IMR-90 (cell line): ENCODE measurements around the gene PPARD. TPM values are rescaled to one million over a fixed set of nuclear protein-coding genes. Genes with fewer than 3 reads are reported as not detected.
A peak's percentile ranks its signal among the peaks of the same experiment; 100 is the strongest.

ENCODE experiments used
- ATAC-seq: fragments of 200-7000 bp; cut with Tn5 transposase; 2 replicates; pipeline ENCODE4 v1.9.1; 2020; ENCODE audit warnings: low read depth, mild to moderate bottlenecking, moderate library complexity
- BruUV-seq: library from RNA; stranded (reverse); fragments of 400-500 nt; replicated peaks from 2 replicates; lab custom pipeline; 2021; lab: Mats Ljungman, UMichigan
- CTCF ChIA-PET: fragments of 300-600 bp; formaldehyde crosslinking; extraction: SDS; loops from one replicate; lab custom pipeline; 2021; ENCODE audit warnings: antibody characterized with exemption; lab: Yijun Ruan, JAX
- POLR2A ChIA-PET: fragments of 300-600 bp; sonication (Branson Sonifier 250); formaldehyde crosslinking; loops from one replicate; lab custom pipeline; 2022; ENCODE audit warnings: antibody characterized with exemption; ENCODE audit not compliant: unreplicated experiment; lab: Charles Lee
- DNase-seq: peaks from one replicate; pipeline ENCODE4 v3.0.0; 2013
- H2AFZ ChIP-seq: replicated peaks from 2 replicates; pipeline ENCODE3; 2013; ENCODE audit warnings: low read length, mild to moderate bottlenecking; ENCODE audit not compliant: poor library complexity
- H2AK5ac ChIP-seq: 2 replicates; pipeline ENCODE4 v1.6.1; 2013; ENCODE audit warnings: low read depth, low read length, inconsistent platforms
- H2AK9ac ChIP-seq: replicated peaks from 2 replicates; pipeline ENCODE3; 2013; ENCODE audit warnings: mild to moderate bottlenecking, low read depth, low read length, moderate library complexity; ENCODE audit not compliant: poor library complexity
- H2BK120ac ChIP-seq: 2 replicates; pipeline ENCODE4 v1.6.1; 2013; ENCODE audit warnings: low read depth, low read length, inconsistent platforms
- H2BK15ac ChIP-seq: 3 replicates; pipeline ENCODE4 v1.6.1; 2013; ENCODE audit warnings: low read depth, low read length, inconsistent platforms
- H2BK20ac ChIP-seq: 2 replicates; pipeline ENCODE4 v1.6.1; 2013; ENCODE audit warnings: low read depth, mild to moderate bottlenecking, inconsistent platforms, low read length, moderate library complexity
- H2BK5ac ChIP-seq: 2 replicates; pipeline ENCODE4 v1.6.1; 2013; ENCODE audit warnings: mild to moderate bottlenecking, low read depth, low read length, inconsistent platforms; ENCODE audit not compliant: poor library complexity, severe bottlenecking
- H3K14ac ChIP-seq: replicated peaks from 2 replicates; pipeline ENCODE4 v1.6.1; 2013; ENCODE audit warnings: low read depth, low read length, inconsistent platforms
- H3K18ac ChIP-seq: 2 replicates; pipeline ENCODE4 v1.6.1; 2013; ENCODE audit warnings: low read depth, low read length, control low read depth
- H3K23ac ChIP-seq: 2 replicates; pipeline ENCODE4 v1.6.1; 2013; ENCODE audit warnings: low read depth, low read length, inconsistent platforms
- H3K27ac ChIP-seq: 2 replicates; pipeline ENCODE4 v1.5.1; 2013; ENCODE audit warnings: mild to moderate bottlenecking, control low read depth, low read length; ENCODE audit not compliant: insufficient read depth
- H3K27me3 ChIP-seq: 2 replicates; pipeline ENCODE4 v1.6.1; 2013; ENCODE audit warnings: low read length; ENCODE audit not compliant: control insufficient read depth, insufficient read depth
- H3K36me3 ChIP-seq: 2 replicates; pipeline ENCODE4 v1.6.1; 2013; ENCODE audit warnings: low read length, mixed read lengths; ENCODE audit not compliant: control insufficient read depth, insufficient read depth
- H3K4ac ChIP-seq: 2 replicates; pipeline ENCODE4 v1.6.1; 2013; ENCODE audit warnings: low read depth, low read length, inconsistent platforms
- H3K4me1 ChIP-seq: 2 replicates; pipeline ENCODE4 v1.6.1; 2013; ENCODE audit warnings: low read length, mixed read lengths; ENCODE audit not compliant: control insufficient read depth, insufficient read depth
- H3K4me2 ChIP-seq: 2 replicates; pipeline ENCODE4 v1.6.1; 2013; ENCODE audit warnings: low read depth, mild to moderate bottlenecking, control low read depth, low read length, moderate library complexity
- H3K4me3 ChIP-seq: 2 replicates; pipeline ENCODE4 v1.5.1; 2013; ENCODE audit warnings: low read depth, mild to moderate bottlenecking, control low read depth, low read length, moderate library complexity; ENCODE audit not compliant: insufficient read depth
- H3K56ac ChIP-seq: 2 replicates; pipeline ENCODE4 v1.6.1; 2013; ENCODE audit warnings: low read length, inconsistent platforms; ENCODE audit not compliant: insufficient read depth; ENCODE audit errors: extremely low read depth
- H3K79me1 ChIP-seq, 2 experiments: 2 replicates each; pipeline ENCODE4 v1.6.1; 2013; ENCODE audit warnings: low read length in 2 of 2, inconsistent platforms in 1 of 2, low read depth in 1 of 2
- H3K9ac ChIP-seq: 2 replicates; pipeline ENCODE4 v1.6.1; 2013; ENCODE audit warnings: low read depth, low read length, control low read depth
- H3K9me1 ChIP-seq: 2 replicates; pipeline ENCODE4 v1.6.1; 2013; ENCODE audit warnings: low read length, inconsistent platforms; ENCODE audit not compliant: insufficient read depth
- H3K9me3 ChIP-seq: 2 replicates; pipeline ENCODE4 v1.6.1; 2013; ENCODE audit warnings: low read length; ENCODE audit not compliant: control insufficient read depth, insufficient read depth
- H4K20me1 ChIP-seq: 2 replicates; pipeline ENCODE4 v1.6.1; 2013; ENCODE audit warnings: low read length, inconsistent platforms; ENCODE audit not compliant: insufficient read depth
- H4K5ac ChIP-seq: 2 replicates; pipeline ENCODE4 v1.6.1; 2013; ENCODE audit warnings: mild to moderate bottlenecking, low read depth, low read length, control low read depth
- H4K8ac ChIP-seq, 2 experiments: 2 replicates each; pipeline ENCODE4 v1.6.1; 2013; ENCODE audit warnings: low read depth in 2 of 2, low read length in 2 of 2, control low read depth in 1 of 2, inconsistent platforms in 1 of 2
- H4K91ac ChIP-seq: 2 replicates; pipeline ENCODE4 v1.6.1; 2013; ENCODE audit warnings: low read depth, low read length, inconsistent platforms; ENCODE audit not compliant: insufficient read depth
- BHLHE40 ChIP-seq: fragments of 150-350 bp; IDR thresholded peaks from 2 replicates; pipeline ENCODE4 v1.6.1; 2016; ENCODE audit warnings: mild to moderate bottlenecking, low read depth, low read length
- CEBPB ChIP-seq: IDR thresholded peaks from 2 replicates; pipeline ENCODE4 v1.6.1; 2012; ENCODE audit warnings: low read depth, low read length, improper control_type of control experiment
- MAZ ChIP-seq: IDR thresholded peaks from 2 replicates; pipeline ENCODE4 v1.6.1; 2012; ENCODE audit warnings: low read depth, mild to moderate bottlenecking, low read length, improper control_type of control experiment, moderate library complexity, borderline replicate concordance
- MXI1 ChIP-seq: IDR thresholded peaks from 2 replicates; pipeline ENCODE4 v1.6.1; 2012; ENCODE audit warnings: low read depth, mild to moderate bottlenecking, low read length, moderate library complexity, borderline replicate concordance
- NFE2L2 ChIP-seq: fragments of 150-350 bp; IDR thresholded peaks from 2 replicates; pipeline ENCODE4 v1.6.1; 2016; ENCODE audit warnings: low read depth, mild to moderate bottlenecking, low read length
- POLR2A ChIP-seq: IDR thresholded peaks from 2 replicates; pipeline ENCODE4 v1.6.1; 2012; ENCODE audit warnings: mild to moderate bottlenecking, low read depth, low read length
- RFX5 ChIP-seq: IDR thresholded peaks from 2 replicates; pipeline ENCODE4 v1.8.0; 2012; ENCODE audit warnings: low read depth, mild to moderate bottlenecking, low read length, moderate library complexity
- SMC3 ChIP-seq: fragments of 150-350 bp; IDR thresholded peaks from 2 replicates; pipeline ENCODE4 v1.6.1; 2016; ENCODE audit warnings: low read depth, mild to moderate bottlenecking, antibody characterized with exemption, low read length, moderate library complexity
- WGBS, 2 experiments: methylation state at CpG; one replicate each; pipeline versions ENCODE4 v1.1.5 to v1.1.7; 2013; ENCODE audit warnings: missing lambda C conversion rate in 2 of 2; ENCODE audit not compliant: insufficient read length in 1 of 2; ENCODE audit errors: extremely low coverage in 2 of 2; 5-methylcytosine and 5-hydroxymethylcytosine counted together
- dilution Hi-C: fragments of 300-500 bp; cut with HindIII; formaldehyde crosslinking; loops from one replicate; pipeline ENCODE4 v1.14.3; 2018; ENCODE audit warnings: low sequenced_read_pairs; ENCODE audit not compliant: unreplicated experiment
- in situ Hi-C: fragments of 300-500 bp; cut with MboI; formaldehyde crosslinking; loops from 3 replicates; pipeline ENCODE4 v1.14.3; 2019; ENCODE audit warnings: low sequenced_read_pairs, inconsistent platforms, mixed read lengths
- intact Hi-C: fragments of 100-400 bp; cut with micrococcal nuclease; formaldehyde crosslinking; loops from 2 replicates; pipeline ENCODE4 v1.10.0; 2022
- polyA plus RNA-seq, 3 experiments: library from polyadenylated mRNA; depleted of rRNA; stranded (reverse); fragments of >200 nt; gene quantifications; 2 replicates each; pipeline ENCODE4 v1.2.3, GENCODE V29; 2012; ENCODE audit warnings: low replicate concordance in 1 of 3
- total RNA-seq: library from RNA; depleted of rRNA; stranded (reverse); fragments of >200 nt; gene quantifications from 2 replicates; pipeline ENCODE4 v1.2.3, GENCODE V29; 2012
- TF ChIP-seq, protein P1 (sequence below): conservative IDR thresholded peaks from 2 replicates; pipeline ENCODE4 v1.5.1; 2012; ENCODE audit warnings: mild to moderate bottlenecking, low read depth, low read length, improper control_type of control experiment

The PPARD gene
- total and polyA plus RNA-seq, 2 of the 4 experiments (the other 2 are of a cell fraction): 10.4 to 69.0 TPM

DNA sequence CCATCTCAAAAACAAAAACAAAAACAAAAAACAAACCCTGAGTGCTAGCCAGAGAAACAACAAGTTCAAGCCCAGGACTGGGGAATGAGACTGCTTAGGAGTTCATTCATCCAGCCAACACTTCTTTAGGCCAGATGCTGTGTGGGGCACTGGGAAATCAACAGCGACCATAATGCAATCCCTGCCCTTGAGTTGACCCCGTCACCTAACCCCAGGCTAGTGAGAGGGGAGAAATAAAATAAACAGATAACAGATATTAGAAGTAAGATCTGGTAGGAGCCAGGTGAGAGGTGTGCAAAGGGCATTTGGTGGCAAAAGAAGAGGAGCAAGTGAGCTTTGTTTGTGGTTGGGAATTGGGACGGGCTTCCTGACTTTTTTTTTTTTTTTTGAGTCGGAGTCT is 120.9 kb downstream of the PPARD start:
- no peak overlapping the region for H3K4me2 ChIP-seq
- in situ Hi-C loops: no loop called here
- H3K14ac ChIP-seq: no peak overlapping the region
- H3K79me1 ChIP-seq: no peaks in the 10 kb centered on the region
- no peak overlapping the region for H3K56ac ChIP-seq
- no peaks in the 10 kb centered on the region for H3K4me1 ChIP-seq
- BruUV-seq: no TSS peak
- no peak overlapping the region for H3K4ac ChIP-seq
- H3K9me1 ChIP-seq: no peaks in the 10 kb centered on the region
- H3K27me3 ChIP-seq: no peaks in the 10 kb centered on the region
- peaks cover 20% of the 10 kb centered on the region for H3K36me3 ChIP-seq
- POLR2A ChIA-PET: no interaction called here
- H2AFZ ChIP-seq: no peak overlapping the region
- H3K27ac ChIP-seq: no peak overlapping the region
- no peak overlapping the region for H4K5ac ChIP-seq
- ATAC-seq: no peak
- no peak overlapping the region for H2BK15ac ChIP-seq
- no peak overlapping the region for H2AK5ac ChIP-seq
- peaks cover under 1% of the 10 kb centered on the region for H4K20me1 ChIP-seq
- no peak overlapping the region for H2BK120ac ChIP-seq
- no peak overlapping the region for H4K91ac ChIP-seq
- no peak overlapping the region for H2BK20ac ChIP-seq
- CTCF ChIA-PET: interaction anchor here (0.6 kb wide), 2 partner anchors 14 to 21 kb away, joined by 3 to 4 read pairs; no protein-coding TSS in a partner anchor
- no peaks in the 10 kb centered on the region for H3K9me3 ChIP-seq
- no peak overlapping the region for H4K8ac ChIP-seq
- H2AK9ac ChIP-seq: peak overlapping the region; percentile 55
- no peak for DNase-seq
- H2BK5ac ChIP-seq: no peak overlapping the region
- H3K4me3 ChIP-seq: no peak overlapping the region
- dilution Hi-C loops: no loop called here
- intact Hi-C loops: no loop called here
- WGBS, 2 experiments: 67% methylated on average over 1 of the region's 4 CpGs; no CpG with 5 or more reads in 1 of the 2 experiments
- TF ChIP-seq NFE2L2 (no peak), RFX5 (no peak), POLR2A (no peak), BHLHE40 (no peak), MAZ (no peak), CEBPB (no peak), MXI1 (no peak), SMC3 (no peak)
- TF ChIP-seq, protein P1, sequence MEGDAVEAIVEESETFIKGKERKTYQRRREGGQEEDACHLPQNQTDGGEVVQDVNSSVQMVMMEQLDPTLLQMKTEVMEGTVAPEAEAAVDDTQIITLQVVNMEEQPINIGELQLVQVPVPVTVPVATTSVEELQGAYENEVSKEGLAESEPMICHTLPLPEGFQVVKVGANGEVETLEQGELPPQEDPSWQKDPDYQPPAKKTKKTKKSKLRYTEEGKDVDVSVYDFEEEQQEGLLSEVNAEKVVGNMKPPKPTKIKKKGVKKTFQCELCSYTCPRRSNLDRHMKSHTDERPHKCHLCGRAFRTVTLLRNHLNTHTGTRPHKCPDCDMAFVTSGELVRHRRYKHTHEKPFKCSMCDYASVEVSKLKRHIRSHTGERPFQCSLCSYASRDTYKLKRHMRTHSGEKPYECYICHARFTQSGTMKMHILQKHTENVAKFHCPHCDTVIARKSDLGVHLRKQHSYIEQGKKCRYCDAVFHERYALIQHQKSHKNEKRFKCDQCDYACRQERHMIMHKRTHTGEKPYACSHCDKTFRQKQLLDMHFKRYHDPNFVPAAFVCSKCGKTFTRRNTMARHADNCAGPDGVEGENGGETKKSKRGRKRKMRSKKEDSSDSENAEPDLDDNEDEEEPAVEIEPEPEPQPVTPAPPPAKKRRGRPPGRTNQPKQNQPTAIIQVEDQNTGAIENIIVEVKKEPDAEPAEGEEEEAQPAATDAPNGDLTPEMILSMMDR: no peak
- H3K23ac ChIP-seq: no peak overlapping the region
- H3K9ac ChIP-seq: no peak overlapping the region
- no peak overlapping the region for H3K18ac ChIP-seq
